Subcutaneous abdominal adipose tissue (tissue), 5 donors: ENCODE data around the gene CHMP4B.

Experiments
- H3K27ac ChIP-seq: one replicate; pipeline ENCODE4 v1.7.0; 2013; ENCODE audit warnings: low read depth, mild to moderate bottlenecking, inconsistent platforms, low read length, moderate library complexity
- H3K27me3 ChIP-seq, 5 donors: one replicate each; pipeline ENCODE4 v1.7.0; 2013; ENCODE audit warnings: low read length in 5 of 5, inconsistent platforms in 1 of 5; ENCODE audit not compliant: control insufficient read depth in 5 of 5, insufficient read depth in 4 of 5
- H3K36me3 ChIP-seq, 5 donors: one replicate each; pipeline ENCODE4 v1.7.0; 2013; ENCODE audit warnings: low read length in 5 of 5; ENCODE audit not compliant: control insufficient read depth in 5 of 5, insufficient read depth in 5 of 5
- H3K4me1 ChIP-seq, 5 donors: one replicate each; pipeline ENCODE4 v1.7.0; 2013; ENCODE audit warnings: low read length in 5 of 5, mild to moderate bottlenecking in 3 of 5, moderate library complexity in 1 of 5; ENCODE audit not compliant: control insufficient read depth in 5 of 5, insufficient read depth in 5 of 5
- H3K4me3 ChIP-seq, 5 donors: one replicate each; pipeline ENCODE4 v1.7.0; 2013; ENCODE audit warnings: low read length in 5 of 5, low read depth in 1 of 5
- H3K9ac ChIP-seq, 5 donors: one replicate each; pipeline ENCODE4 v1.7.0; 2013; ENCODE audit warnings: low read length in 5 of 5, mild to moderate bottlenecking in 4 of 5, moderate library complexity in 3 of 5
- H3K9me3 ChIP-seq, 5 donors: one replicate each; pipeline ENCODE4 v1.7.0; 2013; ENCODE audit warnings: low read length in 5 of 5; ENCODE audit not compliant: control insufficient read depth in 5 of 5
- donor health status: healthy.
- donor health status: healthy.
- donor health status: healthy.
- donor health status: healthy.
- donor health status: healthy.

Gene CHMP4B

DNA sequence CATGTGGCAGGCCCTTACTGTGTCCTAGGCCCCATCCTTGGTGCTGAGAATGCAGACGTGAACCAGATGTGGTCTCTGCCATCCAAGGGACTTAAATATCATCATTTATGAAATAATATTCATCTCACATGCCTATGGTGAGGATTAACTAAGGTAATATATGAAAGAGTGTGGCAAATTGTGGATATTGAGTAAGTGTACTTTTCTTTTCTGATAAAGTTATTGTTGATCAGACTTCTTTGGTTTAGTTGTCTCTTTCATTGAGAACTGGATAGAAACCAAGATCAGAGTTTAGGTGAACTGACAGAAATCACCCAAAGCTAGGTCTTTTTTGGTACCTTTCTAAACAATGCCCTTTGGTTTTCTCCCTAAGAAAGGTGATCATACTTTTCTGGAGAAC, 5.0 kb downstream of the CHMP4B start:
- no peaks in the 10 kb centered on the region for H3K27me3 ChIP-seq
- no peaks in the 10 kb centered on the region for H3K9me3 ChIP-seq
- H3K9ac ChIP-seq, result no peak overlapping the region
- peaks cover 0 to 5% (median 0%) of the 10 kb centered on the region in 5 donors for H3K36me3 ChIP-seq
- no peak overlapping the region for H3K27ac ChIP-seq
- H3K4me1 ChIP-seq, result peaks cover 3 to 52% (median 35%) of the 10 kb centered on the region in 5 donors
- no peak overlapping the region for H3K4me3 ChIP-seq

DNA sequence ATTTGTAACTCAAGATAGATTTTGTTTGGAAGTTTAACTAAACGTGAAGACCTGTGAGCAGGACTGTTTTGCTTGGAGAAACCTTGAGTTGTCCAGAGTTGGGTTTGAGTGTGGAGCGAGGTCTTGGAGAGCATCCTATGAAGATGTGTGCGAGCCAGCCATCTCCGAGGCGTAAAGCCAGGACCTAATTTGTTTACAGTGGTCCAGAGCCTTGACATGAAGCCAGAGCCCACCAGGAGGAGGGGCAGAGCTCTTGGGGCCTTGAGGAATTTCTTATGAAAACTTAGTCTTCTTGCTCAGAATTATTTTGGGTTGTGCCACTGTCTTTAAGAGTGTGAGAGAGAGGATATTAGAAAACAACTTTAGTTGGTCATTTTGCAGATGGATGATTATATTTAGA, 6.3 kb downstream of the CHMP4B start:
- H3K4me1 ChIP-seq, result peaks cover 3 to 44% (median 27%) of the 10 kb centered on the region in 5 donors

DNA sequence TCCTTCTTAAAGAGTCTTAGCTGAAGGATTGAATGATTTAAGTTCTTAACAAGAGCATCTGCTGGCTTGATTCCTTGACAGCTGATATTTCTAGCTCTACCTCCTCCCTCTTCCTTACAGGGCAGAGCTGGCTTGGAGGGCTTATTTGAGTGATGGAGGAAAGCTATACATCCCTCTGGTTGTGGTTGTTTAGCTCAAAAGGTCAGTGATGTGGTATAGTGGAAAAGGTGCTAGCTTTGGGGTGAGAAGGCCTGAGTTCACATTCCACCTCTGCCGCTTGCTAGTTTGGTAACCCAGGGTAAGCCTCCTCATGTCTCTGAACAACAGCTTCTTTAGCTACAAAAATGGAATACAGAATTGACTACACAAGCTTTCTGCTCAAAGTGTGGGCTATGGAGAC, 8.3 kb downstream of the CHMP4B start:
- Histone ChIP-seq H3K36me3 (peaks cover 0 to 7% (median 0%) of the 10 kb centered on the region in 5 donors), H3K9me3 (no peaks in the 10 kb centered on the region), H3K27me3 (no peaks in the 10 kb centered on the region), H3K4me1 (peaks cover 0 to 29% (median 9%) of the 10 kb centered on the region in 5 donors), H3K9ac (no peak overlapping the region), H3K4me3 (no peak overlapping the region), H3K27ac (no peak overlapping the region)

More for the DNA sequence above, 6.3 kb downstream of the CHMP4B start:
- H3K27me3 ChIP-seq, result no peaks in the 10 kb centered on the region
- no peaks in the 10 kb centered on the region for H3K9me3 ChIP-seq
- no peak overlapping the region for H3K4me3 ChIP-seq
- H3K27ac ChIP-seq, result no peak overlapping the region
- H3K36me3 ChIP-seq, result peaks cover 0 to 5% (median 0%) of the 10 kb centered on the region in 5 donors
- no peak overlapping the region for H3K9ac ChIP-seq

DNA sequence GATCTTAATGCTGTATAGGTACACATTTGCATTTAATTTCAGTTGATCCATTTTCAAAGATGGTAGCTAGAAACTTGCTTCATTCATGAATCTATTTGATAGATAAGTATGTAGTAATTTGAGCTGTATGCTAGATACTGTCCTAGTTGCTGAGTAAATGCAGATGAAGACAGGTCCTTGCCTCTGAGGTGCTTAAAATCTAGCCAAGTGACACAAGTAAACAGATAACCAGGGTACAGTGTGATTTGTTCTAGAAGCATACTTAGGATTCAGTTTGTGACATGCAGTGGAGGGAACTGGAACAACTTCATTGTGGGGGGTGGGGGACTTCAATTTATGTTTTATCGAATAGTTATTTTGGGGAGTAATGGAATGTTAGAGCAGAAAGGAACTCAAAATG, 9.2 kb downstream of the CHMP4B start:
- H3K9me3 ChIP-seq, result no peaks in the 10 kb centered on the region
- H3K27ac ChIP-seq, result no peak overlapping the region
- no peaks in the 10 kb centered on the region for H3K27me3 ChIP-seq

DNA sequence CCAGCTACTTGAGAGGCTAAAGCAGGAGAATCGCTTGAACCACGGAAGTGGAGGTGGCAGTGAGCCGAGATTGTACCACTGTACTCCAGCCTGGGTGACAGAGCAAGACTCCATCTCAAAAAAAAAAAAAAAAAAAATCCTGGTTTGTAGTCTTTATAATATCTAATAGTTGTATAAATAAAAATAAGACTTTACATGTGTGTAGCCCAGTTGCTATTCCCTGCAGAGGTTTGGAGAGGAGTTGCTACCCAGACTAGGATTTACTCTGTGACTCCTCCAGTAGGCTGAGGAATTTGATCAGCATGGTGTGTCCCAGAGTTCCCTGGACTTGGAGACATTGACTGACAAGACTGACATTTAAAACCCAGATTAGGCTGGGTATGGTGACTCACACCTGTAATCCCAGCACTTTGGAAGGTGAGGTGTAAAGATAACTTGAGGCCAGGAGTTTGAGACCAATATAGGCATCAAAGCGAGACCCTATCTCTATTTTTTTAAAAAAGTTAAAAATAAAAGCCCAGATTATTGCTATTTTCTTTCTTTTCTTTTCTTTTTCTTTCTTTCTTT, 10.2 kb downstream of the CHMP4B start:
- H3K27me3 ChIP-seq, result no peaks in the 10 kb centered on the region
- no peaks in the 10 kb centered on the region for H3K9me3 ChIP-seq
- no peak overlapping the region for H3K27ac ChIP-seq
- H3K4me1 ChIP-seq, result peaks cover 0 to 23% (median 3%) of the 10 kb centered on the region in 5 donors
- peaks cover 0 to 7% (median 0%) of the 10 kb centered on the region in 5 donors for H3K36me3 ChIP-seq
- no peak overlapping the region for H3K4me3 ChIP-seq
- H3K9ac ChIP-seq, result no peak overlapping the region

More for the DNA sequence above, 9.2 kb downstream of the CHMP4B start:
- Histone ChIP-seq H3K36me3 (peaks cover 0 to 7% (median 0%) of the 10 kb centered on the region in 5 donors), H3K4me3 (no peak overlapping the region), H3K9ac (no peak overlapping the region), H3K4me1 (peaks cover 0 to 20% (median 3%) of the 10 kb centered on the region in 5 donors)

DNA sequence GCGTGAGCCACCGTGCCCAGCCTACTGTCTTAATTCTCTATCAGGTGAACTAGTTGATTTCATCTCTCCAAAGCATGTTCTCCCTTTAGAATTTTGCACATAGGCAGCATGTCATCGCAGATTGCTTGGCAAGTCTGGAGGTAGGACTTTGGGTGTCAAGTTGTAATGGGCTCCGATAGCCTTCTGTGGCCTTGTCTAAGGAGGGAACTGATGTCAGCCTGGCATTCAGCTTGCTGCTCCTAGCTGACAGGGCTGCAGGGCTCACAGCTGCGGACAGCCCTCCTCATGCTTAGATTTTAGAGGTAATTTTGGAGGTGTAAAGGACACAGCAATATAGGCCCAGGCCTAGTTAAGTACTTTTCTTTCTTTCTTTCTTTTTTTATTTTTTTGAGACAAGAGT, 11.3 kb downstream of the CHMP4B start:
- H3K4me1 ChIP-seq, result peaks cover 0 to 30% (median 3%) of the 10 kb centered on the region in 5 donors
- H3K27ac ChIP-seq, result no peak overlapping the region
- no peaks in the 10 kb centered on the region for H3K9me3 ChIP-seq
- H3K4me3 ChIP-seq, result no peak overlapping the region
- H3K27me3 ChIP-seq, result no peaks in the 10 kb centered on the region
- peaks cover 0 to 7% (median 0%) of the 10 kb centered on the region in 5 donors for H3K36me3 ChIP-seq
- H3K9ac ChIP-seq, result no peak overlapping the region

DNA sequence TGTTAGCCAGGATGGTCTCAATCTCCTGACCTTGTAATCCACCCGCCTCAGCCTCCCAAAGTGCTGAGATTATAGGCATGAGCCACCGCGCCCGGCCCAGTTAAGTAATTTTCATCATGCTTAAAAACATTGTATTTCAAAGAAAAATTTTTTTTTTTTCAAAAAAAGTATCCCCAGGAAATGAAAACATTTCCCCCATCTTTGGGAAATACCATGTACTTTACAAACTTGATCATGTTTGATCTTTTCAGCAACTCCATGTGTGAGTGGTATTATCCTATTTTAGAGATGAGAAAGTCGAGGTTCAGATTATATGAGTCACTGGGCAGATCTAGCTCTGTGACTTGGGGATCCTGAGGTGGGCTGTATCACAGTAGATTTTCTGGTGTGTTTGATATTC, 11.8 kb downstream of the CHMP4B start:
- H3K27ac ChIP-seq, result no peak overlapping the region
- H3K27me3 ChIP-seq, result no peaks in the 10 kb centered on the region
- peaks cover 0 to 7% (median 0%) of the 10 kb centered on the region in 5 donors for H3K36me3 ChIP-seq
- H3K4me1 ChIP-seq, result peaks cover 0 to 31% (median 2%) of the 10 kb centered on the region in 5 donors
- no peak overlapping the region for H3K9ac ChIP-seq
- H3K9me3 ChIP-seq, result no peaks in the 10 kb centered on the region
- H3K4me3 ChIP-seq, result no peak overlapping the region

DNA sequence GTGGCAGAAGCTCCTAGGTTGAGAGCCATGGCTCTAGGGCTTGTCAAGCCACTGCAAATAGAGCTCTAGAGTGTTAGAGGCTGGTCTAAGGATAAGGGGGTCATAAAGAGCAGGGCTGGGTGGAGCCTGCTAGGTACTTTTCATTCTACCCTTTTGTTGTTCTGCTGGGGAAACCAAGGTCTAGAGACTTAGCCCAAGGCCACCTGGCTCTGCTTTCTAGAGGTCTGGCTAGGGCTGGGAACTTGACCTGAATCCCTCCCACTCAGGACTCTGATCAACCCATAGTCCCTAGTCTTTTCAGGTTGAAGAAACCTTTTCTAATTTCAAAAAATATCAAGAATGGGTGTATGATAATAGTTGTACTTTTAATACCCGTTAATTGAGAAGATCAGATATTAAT, 13.7 kb downstream of the CHMP4B start:
- H3K27me3 ChIP-seq, result no peaks in the 10 kb centered on the region
- peaks cover 0 to 7% (median 0%) of the 10 kb centered on the region in 5 donors for H3K36me3 ChIP-seq
- no peak overlapping the region for H3K27ac ChIP-seq
- H3K4me3 ChIP-seq, result no peak overlapping the region
- H3K9me3 ChIP-seq, result no peaks in the 10 kb centered on the region
- H3K4me1 ChIP-seq, result peaks cover 5 to 42% (median 20%) of the 10 kb centered on the region in 5 donors
- H3K9ac ChIP-seq, result no peak overlapping the region

DNA sequence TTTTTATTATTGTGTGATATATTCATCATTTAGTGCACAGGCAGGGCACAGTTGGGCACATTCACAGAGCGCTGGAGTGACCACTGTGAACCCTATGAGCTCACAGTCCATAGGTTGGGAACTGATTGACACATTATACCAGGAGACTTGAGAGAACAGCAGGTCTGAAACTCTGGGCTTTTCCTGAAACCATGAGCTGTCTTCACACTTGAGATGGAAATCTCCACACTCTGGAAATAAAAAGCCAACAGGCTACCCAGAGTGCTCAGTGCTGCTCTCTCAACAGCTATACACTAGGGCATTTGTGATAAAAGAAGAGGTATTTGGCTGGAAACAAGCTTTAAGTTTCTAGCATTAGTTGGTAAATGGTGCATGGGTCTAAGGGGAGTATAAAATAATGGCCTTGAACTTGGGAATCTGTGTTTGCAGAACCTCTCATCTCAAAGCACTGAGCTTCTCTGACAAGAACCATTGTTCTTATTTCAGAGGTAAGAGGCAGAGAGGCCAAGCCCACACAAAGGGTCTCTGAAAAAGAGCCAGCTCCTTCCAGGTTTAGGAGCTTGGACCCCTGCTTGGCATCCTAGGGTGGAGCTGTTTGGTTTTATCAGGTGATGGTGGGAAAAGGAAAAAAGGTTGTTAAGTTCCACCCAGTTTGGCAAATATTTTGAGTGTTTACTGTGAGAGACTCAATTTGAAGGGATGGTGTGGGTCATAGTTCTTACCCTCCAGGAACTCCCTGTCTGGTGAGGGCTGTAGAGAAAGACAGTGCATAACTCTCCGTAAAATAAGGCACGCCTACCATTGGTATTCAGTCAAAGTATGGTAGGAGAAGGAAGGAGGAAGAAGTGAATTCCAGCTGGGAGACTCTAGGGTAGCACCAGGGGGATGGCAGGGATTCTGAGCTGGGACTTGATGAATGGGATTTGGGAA, 14.5 kb downstream of the CHMP4B start:
- Histone ChIP-seq H3K36me3 (peaks cover 0 to 7% (median 0%) of the 10 kb centered on the region in 5 donors), H3K9me3 (no peaks in the 10 kb centered on the region), H3K9ac (no peak overlapping the region), H3K4me1 (peaks cover 5 to 49% (median 27%) of the 10 kb centered on the region in 5 donors), H3K27me3 (no peaks in the 10 kb centered on the region), H3K27ac (no peak overlapping the region), H3K4me3 (no peak overlapping the region)
